ENCODE results near the gene POM121L2. TPM values are rescaled to one million over a fixed set of nuclear protein-coding genes. Genes with fewer than 3 reads are reported as not detected.

Gene POM121L2
- total RNA-seq, result not detected
- long read RNA-seq, result 0 reads

DNA sequence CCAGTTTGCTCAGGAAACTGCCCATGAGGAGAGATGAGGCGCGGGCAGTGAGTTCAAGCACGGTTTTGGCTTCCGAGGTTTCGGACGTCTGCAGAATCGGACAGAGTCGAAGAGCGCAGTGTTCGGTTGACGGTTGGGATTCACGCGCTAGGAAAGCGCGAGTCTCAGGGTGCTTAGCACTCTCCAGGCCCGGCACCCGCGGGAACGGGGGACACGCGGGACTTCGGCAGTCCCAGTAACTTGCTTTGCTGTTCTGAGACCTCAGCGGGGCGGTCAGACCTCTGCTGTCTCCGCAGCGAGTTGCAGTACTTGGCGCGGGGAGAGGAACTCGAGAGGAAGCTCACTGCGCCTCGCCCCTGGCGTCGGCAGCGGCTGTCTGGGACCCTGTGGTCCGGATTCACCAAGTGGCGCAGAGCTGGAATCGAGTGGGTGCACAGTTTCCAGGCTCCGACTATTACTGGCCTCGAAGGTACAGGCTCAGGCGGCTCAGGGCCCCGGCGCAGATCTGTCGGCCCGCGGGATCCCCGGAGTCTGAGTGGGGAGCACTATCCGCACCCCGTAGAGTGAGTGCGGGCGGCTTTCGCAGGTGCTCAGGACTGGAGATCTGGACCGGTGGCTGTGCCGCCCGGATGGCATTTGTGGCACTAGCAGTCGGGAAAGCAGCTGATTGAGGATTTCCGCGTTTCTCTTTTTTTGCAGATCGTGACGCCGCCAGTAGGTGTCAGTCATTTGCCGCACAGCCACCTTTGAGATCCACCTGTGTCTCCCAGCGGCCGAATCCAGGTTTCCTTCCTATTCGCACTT lies at the start of gene POM121L2:
POM121L2 (minus strand) TSS at position 128 of the 804 bp plus-strand sequence; CDS start at position 25, 103 bp downstream.
- ATAC-seq, result peak; percentile 27 to 72
- peak; percentile 44 for DNase-seq
- intact Hi-C loops (cut with DNase I), result no loop called here

DNA sequence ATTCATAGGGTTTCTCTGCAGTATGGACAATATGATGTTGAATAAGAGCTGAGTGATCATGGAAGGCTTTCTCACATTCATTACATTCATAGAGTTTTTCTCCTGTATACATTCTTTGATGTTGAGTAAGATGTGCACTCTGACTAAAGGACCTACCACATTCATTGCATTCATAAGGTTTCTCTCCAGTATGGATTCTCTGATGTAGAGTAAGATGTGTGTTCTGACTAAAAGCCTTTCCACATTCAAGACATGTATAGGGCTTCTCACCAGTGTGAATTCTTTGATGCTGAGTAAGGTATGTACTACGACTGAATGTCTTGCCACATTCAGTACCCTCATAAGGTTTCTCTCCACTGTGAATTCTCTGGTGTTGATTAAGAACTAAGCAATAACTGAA lies 47.2 kb upstream of the POM121L2 start:
- ATAC-seq (no peak), DNase-seq (no peak)
- intact Hi-C loops (cut with DNase I), result no loop called here

DNA sequence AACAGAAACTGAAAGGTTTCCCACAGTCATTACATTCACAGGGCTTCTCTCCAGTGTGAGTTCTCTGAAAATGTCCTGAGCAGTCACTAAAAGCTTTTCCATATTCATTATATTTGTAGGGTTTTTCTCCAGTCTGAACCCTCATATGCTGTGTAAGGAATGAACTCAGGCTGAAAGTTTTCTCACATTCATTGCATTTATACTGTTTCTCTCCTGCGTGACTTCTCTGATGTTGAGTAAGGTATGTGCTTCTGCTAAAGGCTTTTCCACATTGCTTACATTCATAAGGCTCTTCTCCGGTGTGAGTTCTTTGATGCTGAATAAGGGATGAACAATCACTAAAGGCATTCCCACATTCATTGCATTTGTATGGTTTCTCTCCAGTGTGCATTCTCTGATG lies 46.7 kb upstream of the POM121L2 start:
- DNase-seq (no peak), ATAC-seq (no peak)
- intact Hi-C loops (cut with DNase I), result no loop called here

- ATAC-seq (no peak), DNase-seq (no peak)
- intact Hi-C loops (cut with DNase I), result no loop called here
These were observed 40.8 kb upstream of the POM121L2 start for GRCh38 chr6:27352850-27353249.

DNA sequence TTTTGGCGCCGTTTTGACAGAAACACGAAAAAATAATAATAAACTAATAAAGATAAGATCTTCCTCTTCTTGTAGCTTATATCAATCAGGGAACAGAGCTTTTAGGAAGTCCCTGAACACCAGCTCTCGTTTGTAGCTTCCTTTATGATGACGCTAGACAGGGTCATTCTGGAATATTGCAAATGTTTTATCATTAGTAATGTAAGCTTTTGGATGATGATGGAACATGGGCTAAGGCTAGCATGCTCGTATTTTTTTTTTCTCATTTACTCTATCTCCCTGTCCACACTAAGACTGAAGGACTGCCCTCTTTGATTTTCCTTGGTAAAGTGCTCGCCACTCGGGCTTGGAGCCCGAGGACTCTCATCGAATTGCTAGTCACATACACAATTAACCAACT lies 22.1 kb upstream of the POM121L2 start:
- intact Hi-C loops (cut with DNase I), result no loop called here
- no peak for ATAC-seq
- no peak for DNase-seq

DNA sequence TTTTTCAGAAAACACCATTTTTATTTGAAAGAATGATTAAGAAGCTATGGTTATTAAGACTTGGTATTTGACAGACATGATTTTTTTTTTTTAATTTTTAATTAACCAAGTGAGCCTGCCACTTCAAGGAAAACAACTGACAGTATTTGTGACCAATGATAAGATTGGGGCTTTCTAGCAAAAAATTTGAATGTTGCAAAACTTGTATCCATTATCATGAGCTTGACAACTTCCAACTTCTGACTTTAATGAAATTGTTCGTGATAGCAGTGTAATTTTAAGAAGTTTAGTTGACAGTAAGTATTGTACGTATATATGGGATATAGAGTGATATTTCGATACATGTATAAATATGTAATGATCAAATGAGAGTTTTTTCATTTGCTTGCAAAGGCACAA lies 21.6 kb upstream of the POM121L2 start:
- ATAC-seq (no peak), DNase-seq (no peak)
- intact Hi-C loops (cut with DNase I), result no loop called here

DNA sequence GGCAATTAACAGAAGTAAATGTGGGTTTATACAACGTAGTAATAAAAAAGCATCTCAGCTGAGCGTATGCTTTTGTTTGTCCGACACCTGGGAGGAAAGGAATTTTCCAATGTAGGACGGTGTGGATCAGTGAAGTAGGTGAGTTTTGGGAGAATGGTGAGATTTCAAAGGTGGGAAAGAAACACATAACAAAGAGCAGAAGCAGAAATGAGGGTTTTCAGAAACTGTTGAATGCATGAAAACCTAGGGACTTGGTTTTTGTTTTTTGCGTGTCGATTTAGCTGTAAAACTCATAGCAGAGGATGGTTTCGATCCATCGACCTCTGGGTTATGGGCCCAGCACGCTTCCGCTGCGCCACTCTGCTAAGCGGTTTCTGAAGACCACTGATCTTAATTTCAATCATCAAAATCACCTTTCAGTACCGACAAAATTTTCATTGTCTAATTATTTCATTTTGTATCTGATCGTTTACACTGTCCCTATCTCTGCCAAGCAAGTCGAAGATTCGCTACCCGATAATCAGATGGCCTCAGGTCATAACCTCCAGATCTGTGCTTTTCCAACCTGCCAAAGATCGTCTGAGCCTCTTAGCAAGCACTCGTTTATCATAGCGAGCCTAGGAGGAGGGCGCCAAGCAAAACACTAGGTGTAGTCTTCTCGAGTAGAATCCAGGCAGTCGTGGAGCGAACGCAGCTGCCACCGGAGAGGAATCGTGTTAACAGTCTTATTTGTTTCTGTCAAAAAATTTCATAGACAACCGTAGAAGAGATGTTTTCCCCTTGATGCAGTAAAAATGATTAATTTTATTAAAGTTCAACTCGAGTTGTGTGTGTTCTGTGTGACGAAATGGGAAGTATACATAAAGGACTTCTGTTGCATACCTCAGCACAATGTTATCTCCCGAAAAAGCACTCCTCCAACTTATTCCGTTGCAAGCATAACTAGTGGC lies 20.9 kb upstream of the POM121L2 start:
- no peak for DNase-seq
- ATAC-seq, result peak in 1 of 2 donors; percentile 70
- intact Hi-C loops (cut with DNase I), result no loop called here

GRCh38 chr6:27327023-27327738 lies 15.1 kb upstream of the POM121L2 start:
- no peak for DNase-seq
- ATAC-seq, result no peak
- intact Hi-C loops (cut with DNase I), result no loop called here

DNA sequence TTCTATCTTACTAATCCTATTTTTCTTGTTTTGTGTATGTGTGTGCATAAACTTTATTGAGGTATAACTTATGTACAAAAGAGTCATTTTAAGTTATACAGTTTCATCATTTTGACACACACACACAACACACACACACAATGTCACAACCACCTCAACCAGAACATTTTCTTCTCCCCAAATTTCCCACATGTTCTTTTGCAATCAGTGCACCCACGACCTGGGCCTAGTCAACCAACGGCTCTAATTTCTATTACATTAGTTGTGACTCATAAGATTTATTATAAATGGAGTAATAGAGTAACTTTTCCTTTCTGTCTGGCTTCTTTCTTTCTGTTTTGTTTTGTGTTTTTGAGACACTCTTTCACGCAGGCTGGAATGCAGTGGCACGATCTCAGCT lies 9.8 kb upstream of the POM121L2 start:
- intact Hi-C loops (cut with DNase I), result no loop called here
- DNase-seq (no peak), ATAC-seq (no peak)

DNA sequence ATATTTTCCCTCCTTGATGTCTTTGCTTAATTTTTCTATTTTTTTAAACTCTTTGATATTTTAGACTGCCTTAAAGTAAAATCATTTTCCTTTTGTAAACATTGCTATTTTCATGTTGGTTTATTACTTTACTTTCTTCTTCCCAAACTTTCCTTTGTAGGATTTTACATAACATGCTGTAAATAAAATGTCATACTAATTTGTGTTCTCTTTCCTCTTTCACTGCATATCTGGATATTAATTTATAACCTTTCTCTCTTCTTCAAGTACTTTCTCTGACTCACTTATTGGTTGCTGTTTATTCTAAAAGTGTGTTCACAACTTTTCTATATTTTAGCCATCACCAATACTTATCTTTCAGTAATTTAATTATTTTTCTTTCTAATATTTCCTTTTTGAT lies 9.3 kb upstream of the POM121L2 start:
- ATAC-seq, result no peak
- intact Hi-C loops (cut with DNase I), result no loop called here

DNA sequence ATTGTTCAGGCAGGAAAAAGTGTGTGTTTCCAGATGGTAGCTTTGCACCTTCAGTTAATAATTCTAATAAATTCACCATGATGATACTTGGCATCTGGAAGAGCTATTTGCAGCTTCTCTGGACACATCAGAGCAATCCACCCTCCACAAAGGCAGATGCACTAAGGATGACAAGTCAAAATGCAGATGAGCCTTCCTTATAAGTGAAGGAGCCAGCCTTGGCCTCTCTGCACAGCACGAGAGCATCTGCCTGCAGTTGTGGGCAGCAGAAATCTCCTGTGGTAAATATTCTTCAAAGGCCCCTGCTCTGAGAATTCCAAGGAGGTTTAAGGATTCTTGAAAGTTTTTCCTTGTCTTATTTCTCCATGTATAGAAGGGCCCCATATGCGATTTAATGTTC lies 6.9 kb upstream of the POM121L2 start:
- ATAC-seq, result no peak
- DNase-seq, result no peak
- intact Hi-C loops (cut with DNase I), result no loop called here

More for the DNA sequence above, 9.3 kb upstream of the POM121L2 start:
- DNase-seq, result no peak

DNA sequence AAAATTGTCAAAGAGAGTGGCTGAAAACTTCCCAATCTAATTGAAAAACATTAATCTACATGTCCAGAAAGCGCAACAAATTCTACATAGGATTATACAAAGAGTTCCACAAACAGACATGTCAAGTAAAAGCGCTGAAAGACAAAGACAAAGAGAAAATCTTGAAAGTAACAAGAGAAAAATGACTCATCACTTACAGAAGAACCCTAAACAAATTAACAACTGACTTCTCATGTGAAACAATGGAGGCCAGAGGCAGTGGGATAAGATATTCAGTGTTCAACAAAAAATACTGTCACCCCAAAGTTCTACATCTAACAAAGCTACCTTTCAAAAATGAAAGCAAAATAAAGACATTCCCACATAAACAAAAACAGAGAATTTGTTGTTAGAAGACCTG lies 2.0 kb upstream of the POM121L2 start:
- no peak for DNase-seq
- no peak for ATAC-seq
- intact Hi-C loops (cut with DNase I), result no loop called here

GRCh38 chr6:27312950-27313271 lies 838 bp upstream of the POM121L2 start:
- no peak for ATAC-seq
- DNase-seq, result no peak
- intact Hi-C loops (cut with DNase I), result no loop called here

- ATAC-seq, result no peak
- intact Hi-C loops (cut with DNase I), result no loop called here
- no peak for DNase-seq
These were observed 297 bp downstream of the POM121L2 start for GRCh38 chr6:27311806-27312145.

- ATAC-seq (no peak), DNase-seq (no peak)
- intact Hi-C loops (cut with DNase I), result no loop called here
These were observed 8.3 kb downstream of the POM121L2 start for GRCh38 chr6:27303613-27304272.

DNA sequence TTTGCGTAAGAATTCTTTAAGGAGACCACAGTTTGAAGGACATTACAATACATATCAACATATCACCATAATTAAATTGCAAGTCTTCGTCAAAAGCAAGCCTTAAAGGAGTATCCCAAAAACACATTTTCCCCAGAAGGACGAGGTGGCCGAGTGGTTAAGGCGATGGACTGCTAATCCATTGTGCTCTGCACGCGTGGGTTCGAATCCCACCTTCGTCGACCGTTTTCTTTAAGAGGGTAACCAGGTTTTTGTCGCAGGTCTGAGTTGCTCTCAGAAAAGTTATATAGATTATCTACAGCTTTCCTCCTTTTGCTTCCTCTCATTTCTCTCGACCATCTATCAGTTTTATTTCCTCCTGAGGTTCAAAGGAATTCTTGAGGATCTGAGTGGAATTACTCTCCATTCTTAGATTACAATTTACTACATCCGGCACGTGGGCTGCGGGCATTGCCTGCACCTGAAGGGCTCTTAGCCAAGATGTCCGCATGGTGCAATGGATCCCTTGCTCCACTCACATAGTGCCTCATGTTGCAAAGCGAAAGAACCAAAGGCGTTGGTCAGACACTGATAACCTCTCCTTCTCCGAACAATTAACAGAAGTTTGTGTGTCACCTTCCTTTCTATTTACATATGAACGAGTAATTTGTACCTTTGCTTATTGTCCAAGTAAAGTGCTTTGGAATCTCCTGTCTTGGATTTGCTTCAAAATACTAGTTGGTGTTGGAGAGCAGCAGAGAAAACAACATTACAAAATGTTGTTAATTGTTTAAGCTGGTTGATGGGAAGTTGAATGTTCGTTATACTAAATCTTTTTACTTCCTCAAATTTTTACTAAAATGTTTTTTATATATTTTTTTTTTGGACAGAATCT lies 14.0 kb downstream of the POM121L2 start:
- DNase-seq (no peak), ATAC-seq (no peak)
- intact Hi-C loops (cut with DNase I), result no loop called here

- ATAC-seq (no peak), DNase-seq (no peak)
- intact Hi-C loops (cut with DNase I), result no loop called here
These were observed 14.6 kb downstream of the POM121L2 start for GRCh38 chr6:27297484-27297856.

GRCh38 chr6:27296106-27296783 lies 15.8 kb downstream of the POM121L2 start:
- no peak for ATAC-seq
- intact Hi-C loops (cut with DNase I), result no loop called here
- no peak for DNase-seq
